Adrenal gland (tissue), 5 donors: Measurements from ENCODE around the gene TSPAN18.

Experiments used
- POLR2A ChIP-seq, 2 donors: fragments of 450-650 bp; IDR thresholded peaks; one replicate each; pipeline ENCODE4 v1.6.1; 2017; ENCODE audit warnings: antibody characterized with exemption in 2 of 2, mild to moderate bottlenecking in 2 of 2, moderate library complexity in 1 of 2
- TF ChIP-seq, protein P1 (sequence below), 6 experiments: fragments of 450-650 bp in 4 of 6; fragments of 200-600 bp in 2 of 6; sonication (generic) in 1 of 6; IDR thresholded peaks; 1 replicate in 5 of 6; 2 replicates in 1 of 6; pipeline versions ENCODE4 v1.5.1 to v1.8.0; 2016 to 2021; ENCODE audit warnings: antibody characterized with exemption in 6 of 6, mild to moderate bottlenecking in 2 of 6, moderate library complexity in 1 of 6
- donor health status: DM: no; HTN: no; CAD: no.

DNA sequence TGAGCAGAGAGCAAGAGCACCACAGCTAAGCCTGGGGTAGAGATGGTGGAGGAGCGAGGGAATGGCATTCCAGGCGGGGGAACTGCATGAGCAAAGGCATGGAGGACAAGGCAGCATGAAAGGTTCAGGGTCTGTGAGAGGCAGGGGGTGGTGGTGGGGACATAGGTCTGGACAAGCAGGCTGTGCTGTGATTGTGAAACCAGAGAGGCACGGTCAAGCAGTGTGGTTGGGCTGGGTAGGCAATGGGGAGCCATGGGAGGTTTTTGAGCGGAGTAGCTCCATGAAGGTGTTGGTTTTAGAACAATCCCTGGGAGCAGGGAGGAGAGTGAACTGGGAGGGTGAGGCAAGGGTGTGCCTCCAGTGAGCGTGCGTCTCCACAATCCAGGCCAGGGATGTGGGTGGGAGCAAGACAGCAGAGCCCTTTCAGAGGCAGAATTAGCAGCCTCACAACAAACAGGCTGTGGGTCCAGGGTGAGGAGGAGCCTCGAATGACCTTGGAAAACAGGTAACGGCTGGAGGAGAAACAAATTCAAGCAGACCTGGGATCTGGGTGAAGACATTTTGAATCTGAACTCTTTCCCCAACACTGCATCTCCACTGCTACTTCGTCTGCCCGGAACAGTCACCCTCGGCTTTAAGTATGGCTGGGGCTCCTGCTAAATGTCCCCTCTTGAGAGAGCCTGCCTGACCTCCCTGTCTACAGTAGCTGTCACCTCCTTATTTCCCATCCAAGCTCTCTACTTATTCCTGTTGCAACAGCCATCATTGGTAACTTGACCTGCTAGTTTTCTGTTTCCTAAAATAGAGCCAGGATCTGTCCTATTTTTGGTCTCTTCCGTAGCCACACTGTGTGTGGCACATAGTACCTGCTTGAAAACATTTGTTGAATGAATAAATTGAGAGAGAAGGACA, 27.0 kb upstream of the TSPAN18 start:
- TF ChIP-seq, protein P1, sequence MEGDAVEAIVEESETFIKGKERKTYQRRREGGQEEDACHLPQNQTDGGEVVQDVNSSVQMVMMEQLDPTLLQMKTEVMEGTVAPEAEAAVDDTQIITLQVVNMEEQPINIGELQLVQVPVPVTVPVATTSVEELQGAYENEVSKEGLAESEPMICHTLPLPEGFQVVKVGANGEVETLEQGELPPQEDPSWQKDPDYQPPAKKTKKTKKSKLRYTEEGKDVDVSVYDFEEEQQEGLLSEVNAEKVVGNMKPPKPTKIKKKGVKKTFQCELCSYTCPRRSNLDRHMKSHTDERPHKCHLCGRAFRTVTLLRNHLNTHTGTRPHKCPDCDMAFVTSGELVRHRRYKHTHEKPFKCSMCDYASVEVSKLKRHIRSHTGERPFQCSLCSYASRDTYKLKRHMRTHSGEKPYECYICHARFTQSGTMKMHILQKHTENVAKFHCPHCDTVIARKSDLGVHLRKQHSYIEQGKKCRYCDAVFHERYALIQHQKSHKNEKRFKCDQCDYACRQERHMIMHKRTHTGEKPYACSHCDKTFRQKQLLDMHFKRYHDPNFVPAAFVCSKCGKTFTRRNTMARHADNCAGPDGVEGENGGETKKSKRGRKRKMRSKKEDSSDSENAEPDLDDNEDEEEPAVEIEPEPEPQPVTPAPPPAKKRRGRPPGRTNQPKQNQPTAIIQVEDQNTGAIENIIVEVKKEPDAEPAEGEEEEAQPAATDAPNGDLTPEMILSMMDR (IDR thresholded peaks at IDR 0.05) = no peak
- no peak for TF ChIP-seq POLR2A (IDR thresholded peaks at IDR 0.05)
